ENCODE data around the gene DOCK4.

The DOCK4 gene

DNA sequence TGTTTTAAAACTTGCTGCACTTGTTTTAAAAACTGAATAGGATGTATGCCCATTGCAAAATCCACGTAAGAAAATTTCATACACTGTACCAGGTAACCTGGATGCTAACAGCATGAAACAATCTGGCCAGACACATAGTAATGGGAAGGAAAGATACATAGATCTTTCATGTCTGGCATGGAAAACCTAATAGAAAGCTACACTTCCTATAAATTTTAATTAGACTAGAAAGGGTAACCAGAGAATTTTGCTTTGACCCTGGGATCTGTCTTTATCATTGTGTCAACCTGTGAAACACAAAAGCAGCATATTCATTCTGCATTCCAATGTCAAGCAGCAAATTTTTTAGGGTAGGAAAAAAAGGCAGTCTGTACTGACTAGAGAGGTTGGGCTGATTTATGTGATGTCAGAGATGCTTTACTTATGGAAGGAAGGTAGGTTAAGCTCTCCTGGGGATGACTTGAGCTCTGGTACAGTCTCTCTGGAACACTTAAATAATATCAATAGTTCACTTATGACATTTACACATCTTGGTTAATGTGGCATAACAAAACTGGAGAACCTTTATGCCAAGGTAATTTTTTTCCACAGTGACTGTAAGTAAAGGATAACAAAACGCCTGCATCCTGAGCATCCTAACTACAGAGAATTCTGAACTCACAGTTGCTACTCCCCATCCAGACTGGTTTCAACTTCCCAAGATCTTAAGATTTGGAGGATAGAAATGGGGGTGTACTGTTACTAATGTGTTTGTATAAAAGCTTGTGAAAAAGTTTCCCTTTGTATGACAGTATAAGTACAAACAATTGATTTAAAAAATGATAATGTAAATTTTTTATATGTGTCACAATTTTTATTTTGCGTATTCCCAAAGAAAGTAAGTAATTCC lies 44.7 kb downstream of the DOCK4 start:
- DNase-seq (ENCODE audit: low read depth in 2 of 2) = no peak

DNA sequence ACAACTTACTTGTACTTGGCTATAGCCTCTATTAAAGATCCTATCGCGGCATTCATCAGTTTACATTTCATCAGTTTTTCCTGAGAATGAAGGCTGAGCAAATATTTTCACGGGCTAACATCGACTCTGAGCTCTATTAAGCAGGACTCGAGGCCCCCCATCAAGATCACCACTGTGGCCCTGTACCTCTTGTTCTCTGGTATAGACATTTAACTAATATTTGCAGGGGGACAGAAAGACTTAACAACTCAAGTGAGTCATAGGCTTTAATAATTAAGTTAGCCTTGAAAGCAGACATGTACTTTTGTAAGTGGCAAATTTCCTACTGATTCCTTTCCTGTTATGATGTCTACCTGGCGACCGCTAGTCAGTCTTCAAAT lies 45.4 kb downstream of the DOCK4 start:
- DNase-seq (ENCODE audit: low read depth in 2 of 2) = no peak

DNA sequence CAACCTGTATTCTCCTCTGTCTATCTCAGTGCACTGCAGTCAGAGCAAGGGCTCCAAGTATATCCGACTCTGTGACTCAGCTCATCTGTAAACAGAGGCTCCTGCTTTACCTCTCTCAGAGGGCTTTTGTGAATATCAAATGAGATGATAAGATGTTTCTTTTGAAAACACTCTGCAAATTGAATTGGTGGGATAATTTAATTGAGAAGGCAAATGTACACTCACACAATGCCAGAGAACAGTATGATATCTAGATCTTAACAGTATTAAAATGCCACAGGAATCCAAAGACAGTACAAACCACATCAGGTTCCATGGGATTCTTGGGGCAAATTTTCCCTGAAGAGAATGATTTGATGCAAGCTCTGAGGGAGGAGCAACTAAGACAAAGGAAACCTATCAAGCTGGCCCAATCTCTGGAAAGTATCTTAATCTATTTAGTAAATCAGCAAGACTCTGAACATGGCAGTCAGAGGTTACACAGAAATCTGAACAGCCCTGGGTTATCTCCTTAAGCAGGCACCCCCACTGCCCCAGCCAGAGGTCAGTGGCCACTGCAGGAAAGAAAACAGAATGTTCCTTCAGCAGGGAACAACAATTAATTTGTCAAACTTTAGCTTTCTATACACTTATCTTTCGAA lies 45.9 kb downstream of the DOCK4 start:
- no peak for DNase-seq (ENCODE audit: low read depth in 2 of 2)

DNA sequence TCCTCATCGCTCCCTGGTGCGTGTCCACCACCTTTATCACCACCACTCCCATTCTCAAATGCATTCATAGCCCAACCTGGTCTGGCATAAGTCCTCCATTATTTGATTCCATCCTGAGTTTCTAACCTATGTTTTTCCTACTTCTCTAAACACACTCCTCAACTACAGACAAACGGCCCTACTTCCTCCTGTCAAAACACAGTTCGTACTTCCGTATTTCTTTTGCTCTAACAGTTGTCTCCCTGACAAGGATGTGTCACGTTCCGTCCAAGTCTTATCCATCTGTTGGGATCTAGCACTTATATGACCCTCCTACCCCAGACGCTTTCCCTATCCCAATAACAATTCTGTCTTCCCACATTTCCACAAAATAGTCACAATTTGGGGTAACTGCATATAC lies 46.8 kb downstream of the DOCK4 start:
- no peak for DNase-seq (ENCODE audit: low read depth in 2 of 2)

DNA sequence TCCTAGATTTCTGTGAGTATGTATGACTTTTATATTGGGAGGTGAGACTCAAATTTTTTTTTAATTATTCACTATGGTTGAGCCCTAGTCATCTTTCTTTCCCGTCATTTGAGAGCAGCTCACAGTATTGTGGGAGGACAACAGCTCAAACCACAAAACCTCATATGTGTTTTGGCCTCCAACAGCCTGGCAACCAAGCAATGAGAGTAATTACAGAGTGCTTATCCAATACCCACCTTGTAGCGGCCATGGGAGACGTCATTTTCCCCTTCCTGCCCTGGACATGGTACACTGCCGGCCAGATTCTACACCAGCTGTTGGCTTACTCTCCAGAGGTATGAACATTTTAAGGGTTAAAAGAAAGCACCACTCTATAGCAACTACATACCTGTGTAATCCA lies 49.1 kb downstream of the DOCK4 start:
- no peak for DNase-seq (ENCODE audit: low read depth in 2 of 2)

DNA sequence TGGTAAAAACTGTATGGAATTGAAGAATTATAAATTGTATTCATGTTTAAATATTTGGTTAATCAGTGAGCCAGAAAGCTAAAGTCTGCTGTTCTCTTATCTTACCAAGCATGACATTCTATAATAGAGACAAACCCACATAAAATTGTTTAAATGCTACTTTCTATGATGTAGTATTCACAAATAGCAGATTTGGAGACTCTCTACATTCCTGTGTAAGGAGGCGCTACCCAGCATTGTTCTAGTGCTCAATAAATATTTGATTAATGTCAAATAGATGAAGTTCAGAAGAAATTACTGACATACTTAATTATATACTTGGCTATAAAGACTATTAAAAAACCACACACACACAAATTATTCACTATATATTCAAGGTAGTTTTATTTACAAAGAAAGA lies 49.8 kb downstream of the DOCK4 start:
- DNase-seq (ENCODE audit: low read depth in 2 of 2) = no peak

DNA sequence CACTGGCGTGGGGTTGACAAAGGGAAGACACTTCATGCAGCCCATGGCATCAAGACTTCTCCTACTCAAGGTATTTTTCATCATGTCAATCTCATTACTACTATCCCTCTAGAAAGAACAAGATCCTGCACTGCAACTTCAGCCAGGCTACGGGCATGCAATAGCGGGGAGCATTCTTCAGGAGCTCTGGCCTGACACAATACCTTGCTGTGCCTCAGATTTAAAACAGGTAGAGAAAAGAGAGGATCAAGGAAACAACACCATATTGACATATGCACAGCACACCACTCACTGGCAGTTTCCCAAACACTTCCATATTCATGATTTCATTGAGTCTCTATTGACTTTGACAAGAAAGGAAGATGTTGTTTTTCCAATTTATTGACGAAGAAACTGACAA lies 51.5 kb downstream of the DOCK4 start:
- DNase-seq (ENCODE audit: low read depth in 2 of 2) = no peak

DNA sequence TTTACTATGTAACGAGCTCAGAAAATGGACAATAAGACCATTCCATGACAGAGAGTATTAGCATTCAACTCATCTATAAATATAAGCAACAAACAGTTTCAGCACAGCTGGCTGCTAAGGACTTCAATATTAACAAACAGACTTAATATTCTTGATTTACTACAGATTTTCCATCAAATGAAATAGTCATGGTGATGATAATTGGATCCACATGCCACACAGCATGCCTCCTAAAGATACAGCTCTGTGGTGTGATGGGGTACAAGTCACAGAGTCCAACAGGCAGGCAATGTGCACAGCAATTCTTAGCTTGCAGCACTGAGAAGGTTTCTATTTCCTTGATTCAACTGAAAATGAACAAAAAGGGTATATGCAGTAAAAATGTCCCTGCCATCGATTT lies 54.0 kb downstream of the DOCK4 start:
- no peak for DNase-seq (ENCODE audit: low read depth in 2 of 2)

DNA sequence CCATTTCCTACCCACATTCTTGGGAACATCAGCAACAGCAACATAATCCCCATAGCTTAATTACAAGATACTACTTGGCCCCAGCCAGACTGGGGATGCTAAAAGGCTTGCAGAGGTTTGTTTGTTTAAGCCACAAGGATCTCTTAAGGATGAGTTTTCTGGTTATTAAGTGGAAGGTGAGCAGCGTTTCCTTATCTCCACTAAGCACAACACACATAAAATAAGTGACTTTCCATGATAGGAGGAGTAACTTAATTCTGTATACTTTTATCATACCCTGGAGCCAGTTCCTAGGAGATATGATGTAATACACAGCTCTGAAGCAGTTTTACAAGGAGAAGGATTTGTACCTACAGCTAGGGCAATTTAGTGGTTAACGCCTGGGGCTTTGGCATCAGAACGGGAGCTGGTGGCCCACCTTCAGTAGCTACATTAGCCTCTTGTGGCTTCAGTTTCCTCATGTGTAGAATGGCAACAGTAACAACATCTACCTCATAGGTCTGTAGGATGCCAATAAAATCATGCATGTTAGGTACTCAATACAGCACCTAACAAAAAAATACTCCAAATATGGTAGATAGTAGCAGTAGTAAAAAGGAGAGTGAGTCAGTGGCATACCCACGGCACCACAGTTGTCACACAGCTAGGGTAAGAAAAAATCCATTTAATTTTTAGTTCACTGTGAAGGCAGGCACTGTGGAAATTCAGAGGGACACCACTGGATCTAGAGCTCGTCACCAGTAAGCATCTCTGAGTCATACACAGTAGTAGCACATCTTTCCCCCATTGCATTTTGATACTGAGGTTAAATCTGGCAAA lies 55.2 kb downstream of the DOCK4 start:
- DNase-seq (ENCODE audit: low read depth in 2 of 2) = no peak

DNA sequence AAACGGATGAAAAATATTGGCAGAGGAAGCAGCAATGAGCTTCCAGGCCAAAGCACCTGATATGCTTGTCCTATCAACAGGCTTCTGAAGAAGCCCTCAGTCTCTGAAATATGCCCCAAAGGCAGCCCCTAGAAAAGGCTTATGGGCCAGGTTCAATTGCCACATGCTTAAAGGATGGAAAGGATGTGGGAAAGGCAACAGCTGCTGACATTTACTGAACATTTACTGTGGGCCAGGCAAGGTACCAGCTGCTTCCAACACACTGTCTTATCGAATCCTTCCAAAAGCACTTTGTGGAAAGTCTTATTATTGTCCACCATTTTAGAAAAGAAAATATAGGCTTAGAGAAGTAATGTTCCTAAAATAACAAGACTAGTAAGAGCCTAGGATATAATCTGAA lies 56.5 kb downstream of the DOCK4 start:
- no peak for DNase-seq (ENCODE audit: low read depth in 2 of 2)

DNA sequence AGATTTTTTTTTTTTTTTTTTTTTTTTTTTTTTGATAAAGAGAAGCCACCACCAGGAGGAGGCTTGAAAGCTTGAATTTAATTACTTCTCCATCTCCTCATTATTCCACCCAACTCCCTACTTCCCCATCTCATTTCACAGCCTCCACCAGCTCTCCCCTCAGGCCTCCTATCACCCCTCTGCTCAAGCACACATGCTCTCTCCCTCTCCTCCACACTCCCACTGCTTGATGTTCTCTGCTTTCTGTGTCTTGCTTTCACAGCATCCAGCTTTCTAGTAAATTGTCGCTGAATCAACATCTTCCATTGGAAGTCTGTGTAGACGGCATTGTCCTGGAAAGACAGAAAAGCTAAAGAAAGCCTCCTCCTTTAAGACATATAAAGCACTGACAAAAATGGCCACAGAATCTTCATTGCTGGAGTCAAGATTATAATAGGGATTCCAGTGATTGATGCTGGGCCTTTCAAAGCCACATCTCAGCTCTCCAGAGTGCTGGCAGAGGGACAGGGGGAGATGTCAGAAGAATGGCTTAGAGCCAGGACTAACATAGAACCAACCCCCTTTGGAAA lies 58.3 kb downstream of the DOCK4 start:
- DNase-seq (ENCODE audit: low read depth in 2 of 2) = no peak

DNA sequence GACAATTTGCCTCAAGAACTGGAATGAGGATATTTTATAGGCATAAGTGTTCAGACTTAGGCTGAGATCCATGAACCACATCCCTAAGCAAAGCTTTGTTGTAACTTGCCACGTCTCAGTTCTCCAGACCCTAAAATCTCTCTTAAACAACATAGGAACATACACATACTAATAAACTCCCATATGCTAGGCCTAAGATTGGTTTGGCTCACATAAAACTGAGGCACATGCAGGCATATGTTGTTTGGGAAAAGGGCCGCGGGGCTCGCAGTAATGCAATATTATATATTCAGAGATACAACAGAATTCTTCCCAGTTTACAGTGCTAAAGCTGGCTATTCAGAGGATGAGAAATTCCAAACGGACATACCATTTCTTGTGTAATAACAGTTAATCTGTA lies 61.0 kb downstream of the DOCK4 start:
- DNase-seq (ENCODE audit: low read depth in 2 of 2) = no peak

DNA sequence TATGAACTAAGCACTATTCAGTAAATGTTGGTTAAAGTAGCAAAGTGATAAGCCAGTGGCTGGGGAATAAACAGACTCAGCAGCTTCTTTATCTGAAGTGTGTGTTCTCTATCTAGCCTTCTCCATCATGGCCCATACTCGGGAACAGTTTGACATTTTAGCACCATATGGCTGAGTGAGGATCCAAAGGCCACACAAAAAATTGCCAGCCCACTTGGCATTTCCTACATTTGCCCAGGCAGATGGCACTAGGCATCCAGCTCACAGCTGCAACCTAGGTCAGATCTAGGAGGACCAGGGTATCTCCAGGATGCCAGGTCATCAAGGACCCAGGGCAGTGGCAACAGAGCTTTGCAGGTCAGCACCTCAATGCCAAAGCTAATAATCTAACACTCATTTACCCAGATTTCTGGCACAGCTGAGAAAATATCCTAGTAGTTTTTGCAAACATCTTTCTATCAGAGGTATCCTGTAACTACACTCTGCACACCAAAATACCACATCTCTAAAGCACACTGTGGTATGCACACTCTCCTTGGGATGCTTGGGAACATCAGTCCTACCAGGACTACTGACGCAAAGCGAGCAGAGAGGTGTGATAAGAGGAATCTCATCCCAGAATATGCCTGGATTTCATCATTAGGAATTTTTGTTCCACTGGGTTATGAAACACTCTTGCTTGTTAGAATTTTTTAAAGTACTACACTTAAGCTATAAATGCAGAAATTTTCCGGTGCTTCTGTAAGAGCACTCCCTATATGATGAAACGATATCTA lies 61.7 kb downstream of the DOCK4 start:
- DNase-seq (ENCODE audit: low read depth in 2 of 2) = no peak

DNA sequence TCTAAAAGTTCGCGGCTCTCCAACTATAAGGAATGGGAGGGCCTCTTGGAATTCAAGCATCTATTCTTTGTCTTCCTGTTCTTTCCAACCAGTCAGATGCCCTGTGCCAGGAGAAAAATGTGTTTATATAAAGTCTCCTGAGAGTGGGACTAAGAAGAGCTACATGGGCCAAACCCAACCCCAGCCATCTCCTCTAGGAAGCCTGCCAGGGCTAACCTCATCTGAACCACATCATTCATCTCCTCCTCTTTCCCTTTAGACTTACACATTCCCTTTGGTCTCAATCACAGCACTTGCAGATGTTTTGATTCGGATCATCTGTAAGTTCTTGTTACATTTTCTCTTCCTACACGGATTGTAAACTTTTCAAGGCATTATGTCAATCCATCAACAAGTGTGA lies 62.6 kb downstream of the DOCK4 start:
- no peak for DNase-seq (ENCODE audit: low read depth in 2 of 2)

DNA sequence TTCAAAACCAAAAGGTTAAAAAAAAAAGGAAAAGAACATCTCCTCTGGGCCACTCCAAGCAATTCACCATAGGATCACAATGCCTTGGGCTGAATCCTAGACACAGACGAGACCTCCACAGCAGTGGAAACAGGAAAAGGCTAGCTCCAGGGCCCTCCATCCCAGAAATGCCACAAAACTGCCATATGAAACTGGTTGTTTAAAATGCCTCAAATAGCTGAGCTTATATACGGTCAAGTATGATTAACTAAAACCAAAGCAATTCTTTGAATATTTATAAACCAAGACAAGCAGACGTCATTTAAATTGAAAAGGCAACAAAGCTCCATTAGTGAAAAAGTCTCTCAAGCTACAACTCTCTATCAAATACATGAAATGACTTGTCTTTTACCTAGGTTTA lies 63.1 kb downstream of the DOCK4 start:
- no peak for DNase-seq (ENCODE audit: low read depth in 2 of 2)

DNA sequence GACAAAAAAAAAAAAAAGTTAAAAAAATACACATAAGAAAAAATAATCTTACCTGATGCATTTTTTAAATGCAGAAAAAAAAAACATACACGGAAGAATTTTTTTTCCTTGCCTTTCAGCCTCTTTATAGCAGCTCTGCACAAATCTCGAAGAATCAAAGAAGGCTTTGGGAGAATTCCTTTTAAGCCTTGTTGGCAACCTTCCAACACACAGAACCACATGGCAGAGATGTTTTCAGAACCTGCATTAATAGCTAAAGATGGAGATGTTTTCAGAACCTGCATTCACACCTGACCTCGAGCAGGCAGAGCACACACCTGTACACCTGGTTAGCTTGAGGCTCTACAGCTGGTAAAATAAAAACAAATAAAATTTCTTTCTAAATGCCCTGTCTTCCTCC lies 65.6 kb downstream of the DOCK4 start:
- DNase-seq (ENCODE audit: low read depth in 2 of 2) = no peak

DNA sequence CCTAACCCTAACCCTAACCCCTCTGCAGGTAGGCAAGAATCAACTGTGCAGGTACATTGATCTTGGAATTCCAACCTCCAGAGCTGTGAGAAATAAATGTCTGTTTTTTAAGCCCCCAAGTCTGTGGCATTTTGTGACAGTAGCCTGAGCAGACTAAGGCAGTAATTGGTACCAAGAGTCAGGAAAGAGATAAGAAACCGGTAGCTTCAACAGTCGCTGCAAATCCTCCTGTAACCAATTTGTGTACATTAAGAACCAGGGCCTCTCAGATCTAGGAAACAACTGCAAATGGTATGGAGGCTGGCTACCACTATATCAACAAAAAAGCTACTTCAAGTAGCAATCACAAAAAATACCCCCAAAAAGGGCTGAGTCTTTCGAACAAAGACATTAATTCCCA lies 67.3 kb downstream of the DOCK4 start:
- no peak for DNase-seq (ENCODE audit: low read depth in 2 of 2)

DNA sequence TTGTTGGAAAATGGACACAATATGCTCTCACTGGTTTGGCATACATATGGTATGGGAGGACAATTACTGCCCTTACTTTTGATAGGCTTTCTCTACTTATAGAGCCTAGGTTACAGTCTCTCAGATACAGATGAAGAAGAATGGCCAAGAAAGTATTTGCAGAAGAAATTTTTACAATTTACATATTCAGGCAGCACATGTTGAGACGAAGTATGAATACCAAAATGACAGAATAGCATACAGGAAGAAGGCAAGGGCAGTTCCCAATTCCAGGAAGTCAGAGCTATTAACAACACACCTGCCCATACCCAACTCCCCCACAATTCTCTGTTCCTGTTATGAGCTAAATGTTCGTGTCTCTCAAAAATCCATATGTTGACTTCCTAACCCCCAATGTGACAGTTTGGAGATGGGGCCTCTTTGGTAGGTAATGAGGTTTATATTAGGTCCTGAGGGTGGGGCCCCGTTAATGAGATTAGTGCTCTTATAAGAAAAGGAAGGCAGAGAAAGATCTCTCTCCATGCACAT lies 67.8 kb downstream of the DOCK4 start:
- no peak for DNase-seq (ENCODE audit: low read depth in 2 of 2)

DNA sequence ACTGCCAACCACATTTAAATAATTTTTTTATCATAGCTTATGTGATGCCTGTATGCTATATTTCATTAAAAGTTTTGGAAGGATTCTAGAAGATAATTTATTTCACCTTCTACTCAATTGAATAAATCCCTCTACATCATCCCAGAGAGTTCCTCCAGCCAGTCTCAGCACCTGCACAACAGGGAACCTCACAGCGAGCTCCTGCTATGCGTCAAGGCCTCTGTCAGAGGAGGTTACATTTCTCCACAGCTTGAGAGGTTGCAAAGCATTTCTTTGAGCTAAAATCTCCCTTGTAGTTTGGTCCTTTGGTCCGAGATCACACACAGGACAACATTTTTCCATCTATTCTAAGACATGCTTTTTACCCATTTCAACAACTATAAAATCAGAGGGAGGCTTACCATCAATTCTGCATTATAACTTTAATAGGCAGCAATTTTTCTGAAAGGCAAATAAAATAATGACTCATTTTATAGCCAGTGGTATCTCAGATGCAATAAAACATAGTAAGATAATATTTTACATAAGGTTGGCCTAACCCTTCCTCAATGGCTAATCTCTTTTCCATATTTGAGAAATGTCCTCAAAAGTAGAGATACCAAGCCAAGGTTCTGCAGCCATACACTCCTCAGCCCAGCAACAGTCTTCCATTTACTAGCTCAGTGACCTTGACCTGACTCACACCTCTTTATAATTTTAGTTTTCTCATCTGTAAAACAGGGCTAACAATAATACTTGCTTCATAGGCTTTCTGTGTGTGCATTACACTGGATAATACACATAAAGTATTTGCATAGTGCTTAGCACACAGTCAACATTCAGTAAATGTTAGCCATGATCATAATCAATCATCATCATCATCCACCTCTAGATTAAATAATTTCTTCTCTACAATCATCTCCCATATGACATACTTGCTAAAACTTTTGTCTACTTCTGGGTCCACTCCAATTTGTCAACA lies 68.8 kb downstream of the DOCK4 start:
- DNase-seq (ENCODE audit: low read depth in 2 of 2) = no peak

Data from activated CD4-positive, alpha-beta T cell treated with anti-CD3 and anti-CD28 coated beads for 24 hours (primary cell).